GM23338 (cell line): Measurements from ENCODE around the gene MACROD1. TPM values are rescaled to one million over a fixed set of nuclear protein-coding genes. Genes with fewer than 3 reads are reported as not detected.

Source experiments
- ATAC-seq: fragments of 200-7000 bp; cut with Tn5 transposase; 3 replicates; pipeline ENCODE4 v1.9.1; 2020
- DNase-seq: peaks from one replicate; pipeline ENCODE4 v3.0.0-alpha.2; 2015; ENCODE audit warnings: low spot score
- H2AFZ ChIP-seq: fragments of 200-600 bp; sonication (generic); 2 replicates; pipeline ENCODE4 v1.8.0; 2016; ENCODE audit warnings: antibody characterized with exemption, mild to moderate bottlenecking, moderate library complexity
- H3F3A ChIP-seq: fragments of 200-600 bp; sonication (generic); replicated peaks from 2 replicates; pipeline ENCODE4 v1.8.0; 2017; ENCODE audit warnings: antibody characterized with exemption, mixed run types, low read depth
- H3K27ac ChIP-seq: fragments of 200-600 bp; sonication (generic); 2 replicates; pipeline ENCODE4 v1.6.1; 2016; ENCODE audit warnings: low read depth
- H3K27me3 ChIP-seq: fragments of 200-600 bp; sonication (generic); 2 replicates; pipeline ENCODE4 v1.8.0; 2016; ENCODE audit warnings: mild to moderate bottlenecking, mixed run types, moderate library complexity; ENCODE audit not compliant: insufficient read depth
- H3K36me3 ChIP-seq: fragments of 200-600 bp; sonication (generic); 2 replicates; pipeline ENCODE4 v1.8.0; 2016; ENCODE audit warnings: mild to moderate bottlenecking; ENCODE audit not compliant: insufficient read depth
- H3K4me1 ChIP-seq: fragments of 200-600 bp; sonication (generic); 2 replicates; pipeline ENCODE4 v1.8.0; 2016; ENCODE audit warnings: mild to moderate bottlenecking, moderate library complexity; ENCODE audit not compliant: insufficient read depth
- H3K4me2 ChIP-seq: fragments of 200-600 bp; sonication (generic); 2 replicates; pipeline ENCODE4 v1.7.1; 2017; ENCODE audit warnings: mixed run types
- H3K4me3 ChIP-seq: fragments of 200-600 bp; sonication (generic); 2 replicates; pipeline ENCODE4 v1.6.1; 2016; ENCODE audit warnings: mixed run types
- H3K79me2 ChIP-seq: fragments of 200-600 bp; sonication (generic); replicated peaks from 2 replicates; pipeline ENCODE4 v1.8.0; 2017; ENCODE audit warnings: mild to moderate bottlenecking; ENCODE audit not compliant: insufficient read depth
- H3K9me2 ChIP-seq: fragments of 200-600 bp; sonication (generic); 2 replicates; pipeline ENCODE4 v1.8.0; 2017; ENCODE audit not compliant: insufficient read depth
- H4K20me1 ChIP-seq: fragments of 200-600 bp; sonication (generic); replicated peaks from 2 replicates; pipeline ENCODE4 v1.8.0; 2017; ENCODE audit warnings: mild to moderate bottlenecking; ENCODE audit not compliant: insufficient read depth
- H3K27ac Mint-ChIP-seq: 2 replicates; pipeline ENCODE4 v1.8.0; 2020; ENCODE audit warnings: inconsistent platforms, mild to moderate bottlenecking, moderate library complexity, mixed read lengths
- H3K27me3 Mint-ChIP-seq: 3 replicates; pipeline ENCODE4 v1.8.0; 2022; ENCODE audit warnings: low read depth, mild to moderate bottlenecking, moderate library complexity, mixed read lengths, inconsistent platforms; ENCODE audit not compliant: insufficient read depth, poor library complexity
- H3K36me3 Mint-ChIP-seq: 3 replicates; pipeline ENCODE4 v1.8.0; 2021; ENCODE audit warnings: low read depth, mild to moderate bottlenecking, inconsistent platforms, moderate library complexity, mixed read lengths
- H3K4me1 Mint-ChIP-seq: 3 replicates; pipeline ENCODE4 v1.8.0; 2020; ENCODE audit warnings: mild to moderate bottlenecking, inconsistent platforms, mixed read lengths
- H3K4me3 Mint-ChIP-seq: 3 replicates; pipeline ENCODE4 v1.8.0; 2021; ENCODE audit warnings: moderate library complexity, mild to moderate bottlenecking, inconsistent platforms, mixed read lengths
- H3K9me3 Mint-ChIP-seq: 3 replicates; pipeline ENCODE4 v1.8.0; 2020; ENCODE audit warnings: moderate library complexity, mild to moderate bottlenecking, inconsistent platforms, mixed read lengths
- CREB1 ChIP-seq: fragments of 250-450 bp; sonication (Bioruptor Pico); IDR thresholded peaks from 2 replicates; pipeline ENCODE4 v1.5.0; 2020; ENCODE audit warnings: low read depth, mild to moderate bottlenecking, moderate library complexity
- NANOG ChIP-seq: IDR thresholded peaks from 2 replicates; pipeline ENCODE4 v1.6.1; 2016; ENCODE audit warnings: antibody characterized with exemption, borderline replicate concordance
- STAT1 ChIP-seq: IDR thresholded peaks from one replicate; pipeline ENCODE4 v1.6.1; 2016; ENCODE audit warnings: antibody characterized with exemption; ENCODE audit not compliant: unreplicated experiment
- ZNF114 ChIP-seq: fragments of 250-450 bp; sonication (Bioruptor Pico); IDR thresholded peaks from 2 replicates; pipeline ENCODE4 v1.5.0; 2020; ENCODE audit warnings: mild to moderate bottlenecking, moderate library complexity
- ZNF331 ChIP-seq: fragments of 250-450 bp; sonication (Bioruptor Pico); IDR thresholded peaks from 2 replicates; pipeline ENCODE4 v1.5.0; 2020; ENCODE audit warnings: low read depth, mild to moderate bottlenecking, moderate library complexity
- polyA plus RNA-seq: library from polyadenylated mRNA; unstranded; fragments of >200 nt; fragmentation: Nextera tagmentation; extraction: Ambion mirVana; gene quantifications from 2 replicates; pipeline ENCODE4 v1.2.1, GENCODE V29; 2016
- total RNA-seq: library from RNA; depleted of rRNA; stranded (reverse); fragments of >200 nt; shearing (Covaris generic); gene quantifications from 2 replicates; pipeline ENCODE4 v1.2.3, GENCODE V29; 2014
- TF ChIP-seq, protein P1 (sequence below): IDR thresholded peaks from one replicate; pipeline ENCODE4 v1.6.1; 2018; ENCODE audit warnings: antibody characterized with exemption; ENCODE audit not compliant: unreplicated experiment
- TF ChIP-seq, protein P2 (sequence below): fragments of 250-450 bp; sonication (Bioruptor Pico); IDR thresholded peaks from 2 replicates; pipeline ENCODE4 v1.5.0; 2020; ENCODE audit warnings: mild to moderate bottlenecking, moderate library complexity

Gene MACROD1
- total and polyA plus RNA-seq, 2 experiments from 2014 or later: 33.0 to 51.6 TPM

DNA sequence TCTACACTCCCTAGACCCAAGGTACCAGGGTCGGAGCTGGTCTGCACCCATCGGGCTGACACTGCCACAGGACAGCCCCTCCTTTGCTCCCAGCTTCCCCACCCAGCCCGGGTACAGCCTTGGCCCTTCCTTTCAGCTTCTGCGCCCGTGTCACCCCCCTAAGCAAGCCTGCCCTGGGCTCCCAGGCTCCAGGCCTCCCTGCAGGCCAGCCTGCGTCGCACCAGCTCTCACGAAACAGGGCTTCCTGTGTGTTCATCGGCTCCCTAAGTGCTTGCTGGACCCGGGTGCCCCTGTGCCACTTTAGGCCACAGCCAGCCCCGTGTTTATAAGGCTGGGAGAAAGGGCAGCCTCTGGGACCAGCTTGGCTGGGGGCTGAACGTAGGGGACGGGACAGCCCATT, 109.1 kb downstream of the MACROD1 start:
- Histone ChIP-seq H3K36me3 (no peaks in the 10 kb centered on the region), H3K9me2 (no peaks in the 10 kb centered on the region), H3K27ac (no peak overlapping the region), H3K4me3 (no peak overlapping the region), H3K79me2 (no peaks in the 10 kb centered on the region), H3K4me1 (peaks cover 17% of the 10 kb centered on the region; the same call in 1 of the 2 replicates), H3K4me2 (no peak overlapping the region), H2AFZ (no peak overlapping the region), H3K27me3 (peaks cover 95% of the 10 kb centered on the region), H4K20me1 (peaks cover 3% of the 10 kb centered on the region; the same call in 1 of the 2 replicates), H3F3A (peaks cover 18% of the 10 kb centered on the region; the same call in 1 of the 2 replicates)
- H3K27ac Mint-ChIP-seq: no peak overlapping the region
- H3K4me1 Mint-ChIP-seq: peaks cover 29% of the 10 kb centered on the region
- DNase-seq: no peak
- no peaks in the 10 kb centered on the region for H3K9me3 Mint-ChIP-seq
- TF ChIP-seq CREB1 (CRISPR knock-in tag): no peak
- TF ChIP-seq NANOG: no peak
- TF ChIP-seq STAT1: no peak
- no peak for TF ChIP-seq ZNF331 (CRISPR knock-in tag)
- peaks cover 55% of the 10 kb centered on the region for H3K27me3 Mint-ChIP-seq
- no peaks in the 10 kb centered on the region for H3K36me3 Mint-ChIP-seq
- H3K4me3 Mint-ChIP-seq: no peak overlapping the region
- ATAC-seq: no peak

DNA sequence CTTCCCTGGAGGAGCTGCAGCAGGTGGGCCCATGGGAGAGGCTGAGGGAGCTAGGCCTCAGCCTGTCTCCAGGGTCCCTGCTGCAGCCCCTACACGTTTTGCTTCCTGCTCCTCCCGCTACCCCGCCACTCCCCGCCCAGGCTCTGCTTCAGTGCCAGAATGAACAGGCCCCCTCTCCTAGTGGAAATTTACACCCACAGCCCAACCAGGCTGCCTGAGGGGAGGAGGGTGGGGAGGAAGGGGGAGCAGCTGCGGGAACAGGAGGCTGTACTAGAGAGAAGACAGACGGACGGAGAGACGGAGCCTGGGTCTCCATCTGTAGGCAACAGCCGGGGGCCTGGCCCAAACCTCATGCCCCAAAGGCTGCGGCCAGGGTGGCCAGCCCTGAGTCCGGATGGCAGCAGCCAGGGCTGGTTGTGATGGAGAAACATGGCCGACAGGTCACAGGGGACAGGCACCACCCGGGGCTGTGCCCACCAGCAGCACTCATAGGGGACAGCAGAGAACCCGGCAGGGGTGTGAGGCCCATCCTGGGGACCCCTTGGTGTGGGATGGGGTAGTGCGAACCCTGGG, 109.6 kb downstream of the MACROD1 start:
- TF ChIP-seq ZNF114 (no peak), CREB1 (CRISPR knock-in tag) (no peak), NANOG (no peak)
- TF ChIP-seq, protein P1, sequence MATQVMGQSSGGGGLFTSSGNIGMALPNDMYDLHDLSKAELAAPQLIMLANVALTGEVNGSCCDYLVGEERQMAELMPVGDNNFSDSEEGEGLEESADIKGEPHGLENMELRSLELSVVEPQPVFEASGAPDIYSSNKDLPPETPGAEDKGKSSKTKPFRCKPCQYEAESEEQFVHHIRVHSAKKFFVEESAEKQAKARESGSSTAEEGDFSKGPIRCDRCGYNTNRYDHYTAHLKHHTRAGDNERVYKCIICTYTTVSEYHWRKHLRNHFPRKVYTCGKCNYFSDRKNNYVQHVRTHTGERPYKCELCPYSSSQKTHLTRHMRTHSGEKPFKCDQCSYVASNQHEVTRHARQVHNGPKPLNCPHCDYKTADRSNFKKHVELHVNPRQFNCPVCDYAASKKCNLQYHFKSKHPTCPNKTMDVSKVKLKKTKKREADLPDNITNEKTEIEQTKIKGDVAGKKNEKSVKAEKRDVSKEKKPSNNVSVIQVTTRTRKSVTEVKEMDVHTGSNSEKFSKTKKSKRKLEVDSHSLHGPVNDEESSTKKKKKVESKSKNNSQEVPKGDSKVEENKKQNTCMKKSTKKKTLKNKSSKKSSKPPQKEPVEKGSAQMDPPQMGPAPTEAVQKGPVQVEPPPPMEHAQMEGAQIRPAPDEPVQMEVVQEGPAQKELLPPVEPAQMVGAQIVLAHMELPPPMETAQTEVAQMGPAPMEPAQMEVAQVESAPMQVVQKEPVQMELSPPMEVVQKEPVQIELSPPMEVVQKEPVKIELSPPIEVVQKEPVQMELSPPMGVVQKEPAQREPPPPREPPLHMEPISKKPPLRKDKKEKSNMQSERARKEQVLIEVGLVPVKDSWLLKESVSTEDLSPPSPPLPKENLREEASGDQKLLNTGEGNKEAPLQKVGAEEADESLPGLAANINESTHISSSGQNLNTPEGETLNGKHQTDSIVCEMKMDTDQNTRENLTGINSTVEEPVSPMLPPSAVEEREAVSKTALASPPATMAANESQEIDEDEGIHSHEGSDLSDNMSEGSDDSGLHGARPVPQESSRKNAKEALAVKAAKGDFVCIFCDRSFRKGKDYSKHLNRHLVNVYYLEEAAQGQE: no peak
- TF ChIP-seq, protein P2, sequence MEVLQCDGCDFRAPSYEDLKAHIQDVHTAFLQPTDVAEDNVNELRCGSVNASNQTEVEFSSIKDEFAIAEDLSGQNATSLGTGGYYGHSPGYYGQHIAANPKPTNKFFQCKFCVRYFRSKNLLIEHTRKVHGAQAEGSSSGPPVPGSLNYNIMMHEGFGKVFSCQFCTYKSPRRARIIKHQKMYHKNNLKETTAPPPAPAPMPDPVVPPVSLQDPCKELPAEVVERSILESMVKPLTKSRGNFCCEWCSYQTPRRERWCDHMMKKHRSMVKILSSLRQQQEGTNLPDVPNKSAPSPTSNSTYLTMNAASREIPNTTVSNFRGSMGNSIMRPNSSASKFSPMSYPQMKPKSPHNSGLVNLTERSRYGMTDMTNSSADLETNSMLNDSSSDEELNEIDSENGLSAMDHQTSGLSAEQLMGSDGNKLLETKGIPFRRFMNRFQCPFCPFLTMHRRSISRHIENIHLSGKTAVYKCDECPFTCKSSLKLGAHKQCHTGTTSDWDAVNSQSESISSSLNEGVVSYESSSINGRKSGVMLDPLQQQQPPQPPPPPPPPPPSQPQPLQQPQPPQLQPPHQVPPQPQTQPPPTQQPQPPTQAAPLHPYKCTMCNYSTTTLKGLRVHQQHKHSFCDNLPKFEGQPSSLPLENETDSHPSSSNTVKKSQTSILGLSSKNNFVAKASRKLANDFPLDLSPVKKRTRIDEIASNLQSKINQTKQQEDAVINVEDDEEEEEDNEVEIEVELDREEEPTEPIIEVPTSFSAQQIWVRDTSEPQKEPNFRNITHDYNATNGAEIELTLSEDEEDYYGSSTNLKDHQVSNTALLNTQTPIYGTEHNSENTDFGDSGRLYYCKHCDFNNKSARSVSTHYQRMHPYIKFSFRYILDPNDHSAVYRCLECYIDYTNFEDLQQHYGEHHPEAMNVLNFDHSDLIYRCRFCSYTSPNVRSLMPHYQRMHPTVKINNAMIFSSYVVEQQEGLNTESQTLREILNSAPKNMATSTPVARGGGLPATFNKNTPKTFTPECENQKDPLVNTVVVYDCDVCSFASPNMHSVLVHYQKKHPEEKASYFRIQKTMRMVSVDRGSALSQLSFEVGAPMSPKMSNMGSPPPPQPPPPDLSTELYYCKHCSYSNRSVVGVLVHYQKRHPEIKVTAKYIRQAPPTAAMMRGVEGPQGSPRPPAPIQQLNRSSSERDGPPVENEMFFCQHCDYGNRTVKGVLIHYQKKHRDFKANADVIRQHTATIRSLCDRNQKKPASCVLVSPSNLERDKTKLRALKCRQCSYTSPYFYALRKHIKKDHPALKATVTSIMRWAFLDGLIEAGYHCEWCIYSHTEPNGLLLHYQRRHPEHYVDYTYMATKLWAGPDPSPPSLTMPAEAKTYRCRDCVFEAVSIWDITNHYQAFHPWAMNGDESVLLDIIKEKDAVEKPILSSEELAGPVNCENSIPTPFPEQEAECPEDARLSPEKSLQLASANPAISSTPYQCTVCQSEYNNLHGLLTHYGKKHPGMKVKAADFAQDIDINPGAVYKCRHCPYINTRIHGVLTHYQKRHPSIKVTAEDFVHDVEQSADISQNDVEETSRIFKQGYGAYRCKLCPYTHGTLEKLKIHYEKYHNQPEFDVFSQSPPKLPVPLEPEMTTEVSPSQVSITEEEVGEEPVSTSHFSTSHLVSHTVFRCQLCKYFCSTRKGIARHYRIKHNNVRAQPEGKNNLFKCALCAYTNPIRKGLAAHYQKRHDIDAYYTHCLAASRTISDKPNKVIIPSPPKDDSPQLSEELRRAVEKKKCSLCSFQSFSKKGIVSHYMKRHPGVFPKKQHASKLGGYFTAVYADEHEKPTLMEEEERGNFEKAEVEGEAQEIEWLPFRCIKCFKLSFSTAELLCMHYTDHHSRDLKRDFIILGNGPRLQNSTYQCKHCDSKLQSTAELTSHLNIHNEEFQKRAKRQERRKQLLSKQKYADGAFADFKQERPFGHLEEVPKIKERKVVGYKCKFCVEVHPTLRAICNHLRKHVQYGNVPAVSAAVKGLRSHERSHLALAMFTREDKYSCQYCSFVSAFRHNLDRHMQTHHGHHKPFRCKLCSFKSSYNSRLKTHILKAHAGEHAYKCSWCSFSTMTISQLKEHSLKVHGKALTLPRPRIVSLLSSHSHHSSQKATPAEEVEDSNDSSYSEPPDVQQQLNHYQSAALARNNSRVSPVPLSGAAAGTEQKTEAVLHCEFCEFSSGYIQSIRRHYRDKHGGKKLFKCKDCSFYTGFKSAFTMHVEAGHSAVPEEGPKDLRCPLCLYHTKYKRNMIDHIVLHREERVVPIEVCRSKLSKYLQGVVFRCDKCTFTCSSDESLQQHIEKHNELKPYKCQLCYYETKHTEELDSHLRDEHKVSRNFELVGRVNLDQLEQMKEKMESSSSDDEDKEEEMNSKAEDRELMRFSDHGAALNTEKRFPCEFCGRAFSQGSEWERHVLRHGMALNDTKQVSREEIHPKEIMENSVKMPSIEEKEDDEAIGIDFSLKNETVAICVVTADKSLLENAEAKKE (CRISPR knock-in tag): no peak
- Mint-ChIP-seq H3K9me3 (no peaks in the 10 kb centered on the region), H3K36me3 (no peaks in the 10 kb centered on the region), H3K4me3 (no peak overlapping the region), H3K4me1 (peaks cover 29% of the 10 kb centered on the region), H3K27me3 (peaks cover 53% of the 10 kb centered on the region), H3K27ac (no peak overlapping the region)
- Histone ChIP-seq H4K20me1 (peaks cover 3% of the 10 kb centered on the region; the same call in 1 of the 2 replicates), H3F3A (peaks cover 18% of the 10 kb centered on the region; the same call in 1 of the 2 replicates), H2AFZ (no peak overlapping the region), H3K27ac (no peak overlapping the region), H3K9me2 (no peaks in the 10 kb centered on the region), H3K79me2 (no peaks in the 10 kb centered on the region), H3K4me3 (no peak overlapping the region), H3K4me1 (peaks cover 17% of the 10 kb centered on the region; the same call in 1 of the 2 replicates), H3K4me2 (no peak overlapping the region), H3K36me3 (no peaks in the 10 kb centered on the region), H3K27me3 (peaks cover 94% of the 10 kb centered on the region)
- no peak for DNase-seq
- ATAC-seq: no peak
